Measurements from ENCODE around the gene ABHD14A. TPM values are rescaled to one million over a fixed set of nuclear protein-coding genes. Genes with fewer than 3 reads are reported as not detected.

Gene ABHD14A
- total RNA-seq, 1 donor from 2014 or later: 5.4 TPM

DNA sequence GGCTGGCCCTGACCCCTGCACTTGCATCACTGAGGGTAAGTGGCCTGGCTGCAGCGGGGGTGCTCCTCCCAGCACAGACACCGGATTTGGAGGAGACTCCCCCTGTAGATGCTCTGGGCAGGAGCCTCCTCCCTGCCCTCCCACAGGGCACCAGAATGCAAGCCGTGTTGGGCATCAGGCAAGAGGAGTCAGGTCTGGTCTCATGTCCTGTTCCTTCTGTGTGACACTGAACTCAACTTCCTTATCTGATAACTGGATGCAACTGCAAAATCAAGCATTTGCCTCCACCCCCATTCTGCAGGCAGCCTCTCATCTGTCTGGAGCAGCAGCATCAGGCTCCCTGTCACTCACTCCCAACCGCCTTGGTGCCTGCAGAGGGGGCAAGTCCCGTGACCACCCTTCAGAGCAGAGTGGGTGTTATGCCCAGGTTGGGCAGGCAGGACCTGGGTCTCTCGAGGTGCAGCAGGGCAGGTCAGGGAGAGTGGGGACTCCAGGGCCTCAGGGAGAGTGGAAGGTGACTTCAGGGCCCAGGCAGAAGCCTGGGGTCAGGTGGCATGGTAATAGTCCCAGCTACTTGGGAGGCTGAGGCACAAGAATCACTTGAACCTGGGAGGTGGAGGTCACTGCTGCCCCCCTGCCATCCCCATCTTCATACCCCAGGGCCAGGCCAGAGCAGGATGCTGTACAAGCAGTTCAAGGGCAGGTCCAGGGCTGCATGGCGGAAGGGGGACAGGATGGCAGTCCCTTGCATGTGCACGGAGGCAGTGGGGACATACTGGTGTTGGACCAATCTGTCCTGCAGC, 31.4 kb downstream of the ABHD14A start:
- H3K27me3 Mint-ChIP-seq (ENCODE audit: unreplicated experiment): peaks cover 12% of the 10 kb centered on the region
- H3K4me1 Mint-ChIP-seq (ENCODE audit: unreplicated experiment): peaks cover 17% of the 10 kb centered on the region
- no peak for DNase-seq (ENCODE audit: low spot score)
- H3K4me3 Mint-ChIP-seq (ENCODE audit: unreplicated experiment): no peak overlapping the region
- H3K9me3 Mint-ChIP-seq (ENCODE audit: unreplicated experiment): no peaks in the 10 kb centered on the region
- H3K36me3 Mint-ChIP-seq (ENCODE audit: low read depth, unreplicated experiment): no peaks in the 10 kb centered on the region
- TF ChIP-seq, protein P1, sequence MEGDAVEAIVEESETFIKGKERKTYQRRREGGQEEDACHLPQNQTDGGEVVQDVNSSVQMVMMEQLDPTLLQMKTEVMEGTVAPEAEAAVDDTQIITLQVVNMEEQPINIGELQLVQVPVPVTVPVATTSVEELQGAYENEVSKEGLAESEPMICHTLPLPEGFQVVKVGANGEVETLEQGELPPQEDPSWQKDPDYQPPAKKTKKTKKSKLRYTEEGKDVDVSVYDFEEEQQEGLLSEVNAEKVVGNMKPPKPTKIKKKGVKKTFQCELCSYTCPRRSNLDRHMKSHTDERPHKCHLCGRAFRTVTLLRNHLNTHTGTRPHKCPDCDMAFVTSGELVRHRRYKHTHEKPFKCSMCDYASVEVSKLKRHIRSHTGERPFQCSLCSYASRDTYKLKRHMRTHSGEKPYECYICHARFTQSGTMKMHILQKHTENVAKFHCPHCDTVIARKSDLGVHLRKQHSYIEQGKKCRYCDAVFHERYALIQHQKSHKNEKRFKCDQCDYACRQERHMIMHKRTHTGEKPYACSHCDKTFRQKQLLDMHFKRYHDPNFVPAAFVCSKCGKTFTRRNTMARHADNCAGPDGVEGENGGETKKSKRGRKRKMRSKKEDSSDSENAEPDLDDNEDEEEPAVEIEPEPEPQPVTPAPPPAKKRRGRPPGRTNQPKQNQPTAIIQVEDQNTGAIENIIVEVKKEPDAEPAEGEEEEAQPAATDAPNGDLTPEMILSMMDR (IDR thresholded peaks at IDR 0.05; ENCODE audit: unreplicated experiment): no peak
- no peak overlapping the region for H3K27ac Mint-ChIP-seq (ENCODE audit: unreplicated experiment)

DNA sequence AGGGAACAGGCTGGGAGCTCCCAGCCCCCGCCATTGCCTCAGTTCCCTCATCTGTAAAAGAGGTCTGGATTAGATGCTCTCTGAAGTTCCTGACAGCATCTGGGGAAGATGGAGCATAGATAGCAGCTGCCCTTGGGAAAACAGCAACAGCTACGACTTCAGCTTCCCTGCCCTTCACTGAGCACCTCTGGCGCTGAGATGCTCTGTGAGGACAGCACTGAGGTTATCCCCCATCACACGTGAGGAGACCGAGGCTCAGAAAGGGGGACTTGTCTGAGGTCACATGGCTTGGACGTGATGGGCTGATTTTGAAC, 31.9 kb downstream of the ABHD14A start:
- peaks cover 17% of the 10 kb centered on the region for H3K4me1 Mint-ChIP-seq (ENCODE audit: unreplicated experiment)
- no peak overlapping the region for H3K4me3 Mint-ChIP-seq (ENCODE audit: unreplicated experiment)
- no peaks in the 10 kb centered on the region for H3K9me3 Mint-ChIP-seq (ENCODE audit: unreplicated experiment)
- no peak overlapping the region for H3K27ac Mint-ChIP-seq (ENCODE audit: unreplicated experiment)
- TF ChIP-seq, protein P1 (IDR thresholded peaks at IDR 0.05; ENCODE audit: unreplicated experiment): no peak
- DNase-seq (ENCODE audit: low spot score): no peak
- H3K27me3 Mint-ChIP-seq (ENCODE audit: unreplicated experiment): peaks cover 11% of the 10 kb centered on the region
- no peaks in the 10 kb centered on the region for H3K36me3 Mint-ChIP-seq (ENCODE audit: low read depth, unreplicated experiment)

GRCh38 chr3:52007291-52007690, 32.4 kb downstream of the ABHD14A start:
- Mint-ChIP-seq H3K36me3 (ENCODE audit: low read depth, unreplicated experiment) (no peaks in the 10 kb centered on the region), H3K9me3 (ENCODE audit: unreplicated experiment) (no peaks in the 10 kb centered on the region), H3K27me3 (ENCODE audit: unreplicated experiment) (peaks cover 7% of the 10 kb centered on the region), H3K4me3 (ENCODE audit: unreplicated experiment) (no peak overlapping the region), H3K4me1 (ENCODE audit: unreplicated experiment) (peaks cover 18% of the 10 kb centered on the region), H3K27ac (ENCODE audit: unreplicated experiment) (no peak overlapping the region)
- DNase-seq (ENCODE audit: low spot score): no peak
- TF ChIP-seq, protein P1 (IDR thresholded peaks at IDR 0.05; ENCODE audit: unreplicated experiment): no peak

DNA sequence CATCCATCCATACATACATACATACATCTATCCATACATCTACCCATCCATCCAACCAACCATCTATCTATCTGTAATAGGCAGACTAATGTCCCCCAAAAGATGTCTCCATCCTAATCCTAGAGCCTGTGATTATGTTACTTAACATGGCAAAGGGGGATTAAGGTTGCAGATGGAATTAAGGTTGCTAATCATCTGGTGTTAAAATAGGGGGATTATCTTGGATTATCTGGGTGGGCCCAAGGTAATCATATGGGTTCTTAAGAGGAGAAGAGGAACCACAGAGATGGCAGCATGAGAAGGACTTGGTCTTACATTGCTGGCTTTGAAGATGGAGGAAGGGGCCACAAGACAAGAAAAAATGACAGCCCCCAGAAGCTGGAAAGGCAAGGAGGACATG, 35.6 kb downstream of the ABHD14A start:
- no peak overlapping the region for H3K4me3 Mint-ChIP-seq (ENCODE audit: unreplicated experiment)
- peaks cover 40% of the 10 kb centered on the region for H3K4me1 Mint-ChIP-seq (ENCODE audit: unreplicated experiment)
- H3K36me3 Mint-ChIP-seq (ENCODE audit: low read depth, unreplicated experiment): no peaks in the 10 kb centered on the region
- H3K27me3 Mint-ChIP-seq (ENCODE audit: unreplicated experiment): peaks cover 6% of the 10 kb centered on the region
- no peaks in the 10 kb centered on the region for H3K9me3 Mint-ChIP-seq (ENCODE audit: unreplicated experiment)
- H3K27ac Mint-ChIP-seq (ENCODE audit: unreplicated experiment): no peak overlapping the region
- TF ChIP-seq, protein P1 (IDR thresholded peaks at IDR 0.05; ENCODE audit: unreplicated experiment): no peak
- no peak for DNase-seq (ENCODE audit: low spot score)

- DNase-seq (ENCODE audit: low spot score): no peak
- Mint-ChIP-seq H3K27me3 (ENCODE audit: unreplicated experiment) (peaks cover 3% of the 10 kb centered on the region), H3K4me1 (ENCODE audit: unreplicated experiment) (peaks cover 39% of the 10 kb centered on the region), H3K27ac (ENCODE audit: unreplicated experiment) (peak overlapping the region; percentile 37), H3K36me3 (ENCODE audit: low read depth, unreplicated experiment) (no peaks in the 10 kb centered on the region), H3K9me3 (ENCODE audit: unreplicated experiment) (no peaks in the 10 kb centered on the region), H3K4me3 (ENCODE audit: unreplicated experiment) (no peak overlapping the region)
- TF ChIP-seq, protein P1 (IDR thresholded peaks at IDR 0.05; ENCODE audit: unreplicated experiment): no peak
Observed at GRCh38 chr3:52012699-52013098, 37.8 kb downstream of the ABHD14A start.
